AG09309 (cell line): Measurements from ENCODE around the gene SFXN1.
A peak's percentile ranks its signal among the peaks of the same experiment; 100 is the strongest.

Experiments
- DNase-seq: peaks from one replicate; pipeline ENCODE4 v3.0.0-alpha.2; 2010; ENCODE audit warnings: low read depth
- H3K4me3 ChIP-seq: 2 replicates; pipeline ENCODE4 v1.5.1; 2011; ENCODE audit warnings: mild to moderate bottlenecking, low read depth, low read length, moderate library complexity; ENCODE audit not compliant: control insufficient read depth
- CTCF ChIP-seq: IDR thresholded peaks from 2 replicates; pipeline ENCODE4 v1.5.1; 2011; ENCODE audit warnings: mild to moderate bottlenecking, low read depth, low read length, inconsistent platforms; ENCODE audit not compliant: insufficient read depth, control insufficient read depth; ENCODE audit errors: missing control alignments

Gene SFXN1

GRCh38 chr5:175508896-175509295 is 30.5 kb downstream of the SFXN1 start:
- TF ChIP-seq CTCF, result no peak
- no peak for DNase-seq
- H3K4me3 ChIP-seq, result no peak overlapping the region

GRCh38 chr5:175513297-175513696 is 34.9 kb downstream of the SFXN1 start:
- TF ChIP-seq CTCF, result no peak
- no peak for DNase-seq
- H3K4me3 ChIP-seq, result no peak overlapping the region

GRCh38 chr5:175513726-175514125 is 35.4 kb downstream of the SFXN1 start:
- no peak for DNase-seq
- TF ChIP-seq CTCF, result no peak
- no peak overlapping the region for H3K4me3 ChIP-seq

GRCh38 chr5:175516933-175517823 is 38.8 kb downstream of the SFXN1 start:
- TF ChIP-seq CTCF, result no peak
- H3K4me3 ChIP-seq, result no peak overlapping the region
- DNase-seq, result no peak

- no peak overlapping the region for H3K4me3 ChIP-seq
- DNase-seq, result peak; percentile 63
- no peak for TF ChIP-seq CTCF
These were observed 39.6 kb downstream of the SFXN1 start for GRCh38 chr5:175517824-175518450.

GRCh38 chr5:175519006-175519405 is 40.6 kb downstream of the SFXN1 start:
- no peak for DNase-seq
- H3K4me3 ChIP-seq, result no peak overlapping the region
- no peak for TF ChIP-seq CTCF
